HCT116 (cell line): ENCODE data around the gene INTS12. TPM values are rescaled to one million over a fixed set of nuclear protein-coding genes. Genes with fewer than 3 reads are reported as not detected.
A peak's percentile ranks its signal among the peaks of the same experiment; 100 is the strongest.
"Not testable (repeated sequence)": the region's sequence is repeated elsewhere in the genome, so short reads cannot be mapped to it uniquely, and the experiment has no call there.

ENCODE experiments used
- ATAC-seq: fragments of 200-7000 bp; cut with Tn5 transposase; 2 replicates; pipeline ENCODE4 v1.9.1; 2020; ENCODE audit warnings: mild to moderate bottlenecking, moderate library complexity
- BruUV-seq: library from RNA; stranded (reverse); fragments of 400-500 nt; replicated peaks from 2 replicates; lab custom pipeline; 2021; lab: Mats Ljungman, UMichigan
- CTCF ChIA-PET: fragments of 300-600 bp; sonication (Branson Sonifier 250); formaldehyde crosslinking; loops from one replicate; lab custom pipeline; 2021; ENCODE audit warnings: antibody characterized with exemption; lab: Charles Lee
- POLR2A ChIA-PET: fragments of 300-600, 350-600 bp; sonication (Branson Sonifier 250); formaldehyde crosslinking; loops from one replicate; lab custom pipeline; 2021; ENCODE audit warnings: antibody characterized with exemption; lab: Charles Lee
- RAD21 ChIA-PET, 2 experiments: fragments of 300-600 bp; sonication (Branson Sonifier 250); formaldehyde crosslinking; loops; one replicate each; lab custom pipeline; 2023; ENCODE audit warnings: low total read pairs in 2 of 2; ENCODE audit not compliant: uncharacterized antibody in 2 of 2, unreplicated experiment in 2 of 2, low non-redundant PET in 1 of 2; lab: Charles Lee
- DNase-seq: peaks from one replicate; pipeline ENCODE4 v3.0.0-alpha.2; 2010; ENCODE audit warnings: low read depth, low spot score
- H2AFZ ChIP-seq: fragments of 200-600 bp; shearing (Covaris generic), sonication (generic); 2 replicates; pipeline ENCODE4 v1.6.1; 2017; ENCODE audit warnings: low read depth, mixed run types, mixed read lengths, antibody characterized with exemption, low read length; ENCODE audit not compliant: poor library complexity, severe bottlenecking
- H3K27ac ChIP-seq: 2 replicates; pipeline ENCODE4 v1.5.1; 2012; ENCODE audit warnings: low read depth, low read length
- H3K27me3 ChIP-seq: fragments of 200-600 bp; sonication (generic); 2 replicates; pipeline ENCODE4 v1.6.1; 2016; ENCODE audit warnings: mixed run types, low read length, mixed read lengths; ENCODE audit not compliant: insufficient read depth
- H3K36me3 ChIP-seq, 2 experiments: fragments of 200-500 bp in 1 of 2; fragments of 200-600 bp in 1 of 2; sonication (Bioruptor generic) in 1 of 2; sonication (generic) in 1 of 2; 2 replicates each; pipeline versions ENCODE4 v1.5.1 to v1.6.1; 2014 to 2016; ENCODE audit warnings: low read length in 2 of 2, inconsistent platforms in 1 of 2, mixed read lengths in 1 of 2, mixed run types in 1 of 2; ENCODE audit not compliant: insufficient read depth in 2 of 2, control insufficient read depth in 1 of 2
- H3K4me1 ChIP-seq, 2 experiments: fragments of 200-600 bp in 1 of 2; sonication (generic) in 1 of 2; 2 replicates each; pipeline versions ENCODE4 v1.5.1 to v1.6.1; 2012 to 2017; ENCODE audit warnings: low read length in 2 of 2, inconsistent platforms in 1 of 2, mild to moderate bottlenecking in 1 of 2, mixed read lengths in 1 of 2, mixed run types in 1 of 2, moderate library complexity in 1 of 2; ENCODE audit not compliant: insufficient read depth in 2 of 2, control insufficient read depth in 1 of 2
- H3K4me2 ChIP-seq: fragments of 200-600 bp; sonication (generic); 2 replicates; pipeline ENCODE4 v1.6.1; 2017; ENCODE audit warnings: mixed run types, low read length, mixed read lengths
- H3K4me3 ChIP-seq, 2 experiments: fragments of 200-600 bp in 1 of 2; sonication (generic) in 1 of 2; replicated peaks in 1 of 2; 2 replicates each; pipeline ENCODE4 v1.5.1; 2011 to 2016; ENCODE audit warnings: low read length in 2 of 2, control low read depth in 1 of 2, low read depth in 1 of 2, mild to moderate bottlenecking in 1 of 2, mixed read lengths in 1 of 2, mixed run types in 1 of 2
- H3K79me2 ChIP-seq: fragments of 200-600 bp; sonication (generic); 2 replicates; pipeline ENCODE4 v1.6.1; 2017; ENCODE audit warnings: mild to moderate bottlenecking, mixed run types, low read length, moderate library complexity, mixed read lengths; ENCODE audit not compliant: insufficient read depth
- H3K9ac ChIP-seq: fragments of 200-600 bp; sonication (generic); 2 replicates; pipeline ENCODE4 v1.6.1; 2016; ENCODE audit warnings: low read length, mixed read lengths
- H3K9me2 ChIP-seq: fragments of 200-600 bp; sonication (generic), shearing (Covaris generic); 2 replicates; pipeline ENCODE4 v1.6.1; 2017; ENCODE audit warnings: mixed run types, mild to moderate bottlenecking, moderate library complexity; ENCODE audit not compliant: insufficient read depth
- H3K9me3 ChIP-seq, 2 experiments: fragments of 200-500 bp in 1 of 2; fragments of 200-600 bp in 1 of 2; sonication (Bioruptor generic) in 1 of 2; sonication (generic) in 1 of 2; 2 replicates each; pipeline ENCODE4 v1.6.1; 2014 to 2017; ENCODE audit warnings: low read length in 2 of 2, mixed read lengths in 2 of 2, inconsistent platforms in 1 of 2, low read depth in 1 of 2, mild to moderate bottlenecking in 1 of 2, mixed run types in 1 of 2, moderate library complexity in 1 of 2; ENCODE audit not compliant: control insufficient read depth in 1 of 2, insufficient read depth in 1 of 2
- H4K20me1 ChIP-seq: fragments of 200-600 bp; sonication (generic), shearing (Covaris generic); 2 replicates; pipeline ENCODE4 v1.6.1; 2017; ENCODE audit warnings: mixed run types, mild to moderate bottlenecking, moderate library complexity; ENCODE audit not compliant: insufficient read depth
- ATF3 ChIP-seq: IDR thresholded peaks from 2 replicates; pipeline ENCODE4 v1.6.1; 2012
- CTCF ChIP-seq, 3 experiments: fragments of 200-600 bp in 1 of 3; sonication (generic) in 1 of 3; IDR thresholded peaks in 2 of 3; conservative IDR thresholded peaks in 1 of 3; 2 replicates each; pipeline ENCODE4 v1.5.1; 2012 to 2017; ENCODE audit warnings: low read depth in 2 of 3, low read length in 2 of 3, antibody characterized with exemption in 1 of 3, borderline replicate concordance in 1 of 3, control low read depth in 1 of 3, mild to moderate bottlenecking in 1 of 3, mixed read lengths in 1 of 3, mixed run types in 1 of 3, moderate library complexity in 1 of 3; ENCODE audit not compliant: insufficient read depth in 1 of 3
- EGR1 ChIP-seq: IDR thresholded peaks from 2 replicates; pipeline ENCODE4 v1.6.1; 2012; ENCODE audit warnings: low read depth
- FOSL1 ChIP-seq: IDR thresholded peaks from 2 replicates; pipeline ENCODE4 v1.6.1; 2012; ENCODE audit warnings: low read depth
- JUND ChIP-seq: IDR thresholded peaks from 2 replicates; pipeline ENCODE4 v1.6.1; 2012
- POLR2A ChIP-seq: IDR thresholded peaks from 2 replicates; pipeline ENCODE4 v1.7.0; 2011; ENCODE audit warnings: borderline replicate concordance; ENCODE audit not compliant: insufficient read depth, insufficient read length; ENCODE audit errors: extremely low read depth
- POLR2AphosphoS5 ChIP-seq: IDR thresholded peaks from 2 replicates; pipeline ENCODE4 v1.6.1; 2011; ENCODE audit warnings: mild to moderate bottlenecking, low read depth, low read length, moderate library complexity
- RAD21 ChIP-seq: IDR thresholded peaks from 2 replicates; pipeline ENCODE4 v1.6.1; 2012; ENCODE audit warnings: low read depth, mild to moderate bottlenecking
- SIN3A ChIP-seq: IDR thresholded peaks from 2 replicates; pipeline ENCODE4 v1.6.1; 2012; ENCODE audit warnings: low read depth
- SP1 ChIP-seq: IDR thresholded peaks from 2 replicates; pipeline ENCODE4 v1.6.1; 2012; ENCODE audit warnings: low read depth
- SRF ChIP-seq: IDR thresholded peaks from 2 replicates; pipeline ENCODE4 v1.6.1; 2012; ENCODE audit warnings: low read depth
- YY1 ChIP-seq: IDR thresholded peaks from 2 replicates; pipeline ENCODE4 v1.6.1; 2011; ENCODE audit warnings: low read length, low read depth, moderate library complexity, mild to moderate bottlenecking; ENCODE audit not compliant: insufficient replicate concordance; ENCODE audit errors: extremely low read depth
- ZBTB33 ChIP-seq: IDR thresholded peaks from 2 replicates; pipeline ENCODE4 v1.6.1; 2011; ENCODE audit warnings: mild to moderate bottlenecking, low read length, moderate library complexity; ENCODE audit not compliant: insufficient replicate concordance; ENCODE audit errors: extremely low read depth
- ZFX ChIP-seq: fragments of 450-650 bp; IDR thresholded peaks from 2 replicates; pipeline ENCODE4 v1.6.1; 2017
- intact Hi-C: fragments of 100-400 bp; cut with micrococcal nuclease; formaldehyde crosslinking; loops from 2 replicates; pipeline ENCODE4 v1.10.0; 2022
- total RNA-seq: library from RNA; stranded (reverse); gene quantifications from one replicate; pipeline ENCODE4 v1.2.1, GENCODE V29; 2021; ENCODE audit not compliant: unreplicated experiment

Gene INTS12
- total RNA-seq, 1 experiment from 2014 or later, result 18.5 TPM

- not testable (repeated sequence) for H3K27ac ChIP-seq, BruUV-seq, H2AFZ ChIP-seq, H3K4me2 ChIP-seq
- peak in 1 of 3 experiments; percentile 17; a peak in 1 of 6 replicates for TF ChIP-seq CTCF (IDR thresholded peaks at IDR 0.05 in 2 of 3, conservative IDR thresholded peaks at IDR 0.05 in 1 of 3; ENCODE audit: borderline replicate concordance in 1 of 3, insufficient read depth in 1 of 3, low read depth in 2 of 3, low read length in 2 of 3)
- TF ChIP-seq, all 23 proteins: peak for 1; not testable (repeated sequence) for 22
- H3K9ac ChIP-seq, RAD21 ChIA-PET, H3K4me3 ChIP-seq, H4K20me1 ChIP-seq, H3K9me3 ChIP-seq, H3K4me1 ChIP-seq, DNase-seq, H3K79me2 ChIP-seq, H3K9me2 ChIP-seq, POLR2A ChIA-PET, ATAC-seq, H3K27me3 ChIP-seq: not testable (repeated sequence)
- CTCF ChIA-PET, result interaction anchor here (0.6 kb wide), 1 partner anchor 64 kb away, joined by 3 read pairs; no protein-coding TSS in a partner anchor
- intact Hi-C loops, result loop anchor here (10.0 kb wide), 1 partner anchor 510 kb away; no protein-coding TSS in a partner anchor
- H3K36me3 ChIP-seq, result peaks cover 8 to 16% of the 10 kb centered on the region in 2 experiments; a peak in 3 of 4 replicates
These were observed 13.7 kb downstream of the INTS12 start for GRCh38 chr4:105694812-105695211.

- Histone ChIP-seq H4K20me1 (no peaks in the 10 kb centered on the region), H3K9ac (no peak overlapping the region), H3K79me2 (no peaks in the 10 kb centered on the region), H3K4me3 (no peak overlapping the region), H3K27me3 (no peaks in the 10 kb centered on the region), H3K9me3 (no peaks in the 10 kb centered on the region), H3K9me2 (no peaks in the 10 kb centered on the region), H3K4me2 (no peak overlapping the region), H3K27ac (no peak overlapping the region), H3K36me3 (peaks cover 6 to 10% of the 10 kb centered on the region in 2 experiments; a peak in 3 of 4 replicates), H3K4me1 (no peaks in the 10 kb centered on the region), H2AFZ (no peak overlapping the region)
- POLR2A ChIA-PET, result no interaction called here
- ATAC-seq (no peak), DNase-seq (no peak)
- CTCF ChIA-PET, result no interaction called here
- RAD21 ChIA-PET, result no interaction called here
- intact Hi-C loops, result no loop called here
- no TSS peak for BruUV-seq
- no peak for TF ChIP-seq JUND
- no peak for TF ChIP-seq SP1
- TF ChIP-seq POLR2A, result no peak
- TF ChIP-seq RAD21, result no peak
- no peak for TF ChIP-seq EGR1
- TF ChIP-seq YY1, result no peak
- TF ChIP-seq FOSL1, result no peak
- TF ChIP-seq ATF3, result no peak
- no peak for TF ChIP-seq ZBTB33
- no peak for TF ChIP-seq POLR2AphosphoS5
- no peak for TF ChIP-seq CTCF (IDR thresholded peaks at IDR 0.05 in 2 of 3, conservative IDR thresholded peaks at IDR 0.05 in 1 of 3; ENCODE audit: borderline replicate concordance in 1 of 3, insufficient read depth in 1 of 3, low read depth in 2 of 3, low read length in 2 of 3)
- no peak for TF ChIP-seq ZFX
- TF ChIP-seq SIN3A, result no peak
- TF ChIP-seq SRF, result no peak
These were observed 21.9 kb downstream of the INTS12 start for GRCh38 chr4:105686571-105686970.
